Adrenal gland (tissue), 12 donors: ENCODE measurements around the gene ACOT7. TPM values are rescaled to one million over a fixed set of nuclear protein-coding genes. Genes with fewer than 3 reads are reported as not detected.

Source experiments
- DNase-seq, 7 donors: peaks; one replicate each; pipeline ENCODE4 v3.0.0-alpha.2; 2019 to 2020
- H3K27ac ChIP-seq, 5 donors: fragments of 200-600 bp; sonication (generic) in 4 of 5; 1 replicate in 3 of 5; 2 replicates in 2 of 5; pipeline versions ENCODE4 v1.5.1 to v1.8.0; 2016 to 2020; ENCODE audit warnings: mild to moderate bottlenecking in 1 of 5
- H3K27me3 ChIP-seq: fragments of 200-600 bp; 2 replicates; pipeline ENCODE4 v1.8.0; 2021
- H3K36me3 ChIP-seq, 2 donors: fragments of 200-600 bp; replicated peaks in 1 of 2; 1 replicate in 1 of 2; 2 replicates in 1 of 2; pipeline versions ENCODE4 v1.5.1 to v1.8.0; 2018 to 2022
- H3K4me1 ChIP-seq, 2 donors: fragments of 200-600 bp; replicated peaks in 1 of 2; 1 replicate in 1 of 2; 2 replicates in 1 of 2; pipeline versions ENCODE4 v1.5.1 to v1.8.0; 2018 to 2021
- H3K4me3 ChIP-seq, 4 donors: fragments of 200-600 bp; sonication (generic) in 3 of 4; one replicate each; pipeline ENCODE4 v1.5.1; 2016 to 2018
- H3K9me3 ChIP-seq, 3 donors: fragments of 200-600 bp; sonication (generic) in 1 of 3; replicated peaks in 1 of 3; 1 replicate in 2 of 3; 2 replicates in 1 of 3; pipeline versions ENCODE4 v1.5.1 to v1.8.0; 2016 to 2021
- POLR2A ChIP-seq, 2 donors: fragments of 450-650 bp; IDR thresholded peaks; one replicate each; pipeline ENCODE4 v1.6.1; 2017; ENCODE audit warnings: antibody characterized with exemption in 2 of 2, mild to moderate bottlenecking in 2 of 2, moderate library complexity in 1 of 2
- WGBS, 4 donors: extraction: QIAGEN DNeasy Blood & Tissue Kit in 2 of 4; methylation state at CpG; one replicate each; pipeline versions ENCODE4 v1.1.5 to v1.1.7; 2013 to 2017; 5-methylcytosine and 5-hydroxymethylcytosine counted together
- intact Hi-C, 2 donors: fragments of 100-400 bp; cut with DNase I; formaldehyde crosslinking; loops; one replicate each; pipeline versions ENCODE4 v1.14.1 to v1.15.0; 2022 to 2023
- polyA plus RNA-seq, 3 donors: library from polyadenylated mRNA; stranded (reverse); fragments of 200-250 nt in 2 of 3; fragments of 350-450 nt in 1 of 3; fragmentation: Illumina TruSeq in 1 of 3; extraction: RNeasy Lipid Tissue Mini Kit (QIAGEN cat#74804) in 1 of 3; gene quantifications; one replicate each; pipeline ENCODE4 v1.2.3, GENCODE V29; 2013 to 2014
- total RNA-seq, 9 donors: library from RNA; depleted of rRNA in 4 of 9; stranded (reverse); fragments of >200 nt in 4 of 9; fragments of 120-200 nt in 1 of 9; fragmentation: NEBNext Ultra II Directional in 1 of 9; extraction: Animal tissue kit (Norgen Biotek cat#: 25700) in 1 of 9; gene quantifications; one replicate each; pipeline versions ENCODE4 v1.1.0 to v1.2.4, GENCODE V29; 2013 to 2023
- TF ChIP-seq, protein P1 (sequence below), 6 experiments: fragments of 450-650 bp in 4 of 6; fragments of 200-600 bp in 2 of 6; sonication (generic) in 1 of 6; IDR thresholded peaks; 1 replicate in 5 of 6; 2 replicates in 1 of 6; pipeline versions ENCODE4 v1.5.1 to v1.8.0; 2016 to 2021; ENCODE audit warnings: antibody characterized with exemption in 6 of 6, mild to moderate bottlenecking in 2 of 6, moderate library complexity in 1 of 6
- donor health status: healthy with polysubstance abuse.
- donor health status: Bipolar disorder and iron deficiency.
- donor health status: DM: yes; HTN: yes; CAD: no.
- donor health status: DM: no; HTN: no; CAD: no.
- donor health status: DM: no; HTN: no; CAD: no.
- donor health status: DM: yes; HTN: yes; CAD: no.

The ACOT7 gene
- total and polyA plus RNA-seq, 12 donors: 8.4 to 29.4 (median 14.5) TPM

DNA sequence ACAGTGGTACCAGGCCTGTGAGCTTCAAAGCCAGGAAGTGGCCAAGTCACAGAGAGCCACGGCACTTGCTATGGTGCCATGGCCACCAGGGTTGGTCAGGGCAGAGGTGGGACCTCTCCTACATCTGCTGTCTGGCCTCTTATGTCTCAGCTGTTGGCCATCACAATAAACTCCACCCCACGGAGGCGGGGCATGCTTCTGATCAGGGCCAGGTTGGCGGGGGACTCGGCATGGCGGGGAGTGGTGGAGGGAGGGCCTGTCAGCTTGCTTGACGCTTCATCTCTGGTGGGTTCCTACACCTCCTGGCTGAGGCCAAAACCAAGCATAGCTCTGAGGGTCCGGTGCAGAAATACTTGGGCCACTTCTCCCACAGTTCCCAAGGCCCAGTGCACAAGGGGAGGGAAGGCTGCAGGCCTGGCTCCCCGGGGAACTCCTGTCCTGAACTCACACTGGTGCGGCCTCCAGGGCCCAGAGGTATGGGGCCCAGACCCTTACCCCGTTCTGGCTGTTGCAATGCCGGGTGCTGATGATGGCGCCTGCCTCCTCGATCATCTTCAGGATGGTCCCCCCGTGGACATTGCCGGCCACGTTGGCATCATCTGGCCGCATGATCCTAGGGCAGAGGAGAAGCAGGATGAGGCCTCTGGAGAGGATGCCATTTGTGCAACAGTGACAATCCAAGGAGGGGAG, 44.2 kb downstream of the ACOT7 start:
- H3K4me3 ChIP-seq: no peak overlapping the region
- 95 to 100% (median 98%) methylated on average over 1 to 18 of the region's 18 CpGs for WGBS, 4 donors
- intact Hi-C loops: loop anchor here in 1 of 2 donors (5.0 to 10.0 kb wide), 2 partner anchors 58 to 295 kb away; no protein-coding TSS in a partner anchor
- H3K9me3 ChIP-seq: no peaks in the 10 kb centered on the region
- no peaks in the 10 kb centered on the region for H3K36me3 ChIP-seq
- TF ChIP-seq, protein P1, sequence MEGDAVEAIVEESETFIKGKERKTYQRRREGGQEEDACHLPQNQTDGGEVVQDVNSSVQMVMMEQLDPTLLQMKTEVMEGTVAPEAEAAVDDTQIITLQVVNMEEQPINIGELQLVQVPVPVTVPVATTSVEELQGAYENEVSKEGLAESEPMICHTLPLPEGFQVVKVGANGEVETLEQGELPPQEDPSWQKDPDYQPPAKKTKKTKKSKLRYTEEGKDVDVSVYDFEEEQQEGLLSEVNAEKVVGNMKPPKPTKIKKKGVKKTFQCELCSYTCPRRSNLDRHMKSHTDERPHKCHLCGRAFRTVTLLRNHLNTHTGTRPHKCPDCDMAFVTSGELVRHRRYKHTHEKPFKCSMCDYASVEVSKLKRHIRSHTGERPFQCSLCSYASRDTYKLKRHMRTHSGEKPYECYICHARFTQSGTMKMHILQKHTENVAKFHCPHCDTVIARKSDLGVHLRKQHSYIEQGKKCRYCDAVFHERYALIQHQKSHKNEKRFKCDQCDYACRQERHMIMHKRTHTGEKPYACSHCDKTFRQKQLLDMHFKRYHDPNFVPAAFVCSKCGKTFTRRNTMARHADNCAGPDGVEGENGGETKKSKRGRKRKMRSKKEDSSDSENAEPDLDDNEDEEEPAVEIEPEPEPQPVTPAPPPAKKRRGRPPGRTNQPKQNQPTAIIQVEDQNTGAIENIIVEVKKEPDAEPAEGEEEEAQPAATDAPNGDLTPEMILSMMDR (IDR thresholded peaks at IDR 0.05): no peak
- TF ChIP-seq POLR2A (IDR thresholded peaks at IDR 0.05): no peak
- H3K4me1 ChIP-seq: peaks cover 30 to 32% of the 10 kb centered on the region in 2 donors
- H3K27ac ChIP-seq: peak overlapping the region in 1 of 5 donors; percentile 63
- no peaks in the 10 kb centered on the region for H3K27me3 ChIP-seq
- DNase-seq: no peak

DNA sequence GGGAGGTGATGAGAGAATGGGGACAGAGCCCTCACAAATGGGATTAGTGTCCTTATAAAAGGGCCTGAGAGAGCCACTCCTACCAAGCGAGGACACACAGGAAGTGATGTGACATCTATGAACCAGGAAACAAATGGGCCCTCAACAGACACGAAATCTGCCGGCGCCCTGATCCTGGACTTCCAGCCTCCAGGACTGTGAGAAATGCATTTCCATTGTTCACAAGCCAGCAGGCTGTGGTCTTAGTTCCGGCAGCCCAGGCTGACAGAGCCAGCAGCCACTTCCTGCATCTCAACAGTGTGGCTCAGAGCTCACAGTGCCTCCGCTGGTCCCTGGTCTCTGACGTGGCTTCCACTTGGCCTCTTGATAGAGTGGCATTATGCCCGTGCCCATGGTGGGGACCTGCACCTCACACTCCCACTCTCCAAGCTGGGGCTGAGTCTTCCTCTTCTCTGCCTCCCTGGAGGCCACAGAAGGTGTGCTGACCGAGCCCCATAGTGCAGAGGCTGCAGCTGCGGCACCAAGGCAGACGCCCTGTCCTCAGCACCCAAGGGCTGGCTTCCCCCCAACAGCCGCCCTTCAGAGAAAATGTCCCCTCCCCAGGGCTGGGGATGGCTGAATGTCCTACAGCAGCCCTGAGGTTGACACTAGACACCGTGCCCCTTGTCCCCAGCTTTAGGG, 44.9 kb downstream of the ACOT7 start:
- Histone ChIP-seq H3K36me3 (no peaks in the 10 kb centered on the region), H3K9me3 (no peaks in the 10 kb centered on the region), H3K27me3 (no peaks in the 10 kb centered on the region), H3K27ac (peak overlapping the region in 1 of 5 donors; percentile 63), H3K4me3 (no peak overlapping the region), H3K4me1 (peaks cover 22 to 24% of the 10 kb centered on the region in 2 donors)
- intact Hi-C loops: loop anchor here in 1 of 2 donors (5.0 to 10.0 kb wide), 2 partner anchors 59 to 294 kb away; no protein-coding TSS in a partner anchor
- TF ChIP-seq POLR2A (IDR thresholded peaks at IDR 0.05): no peak
- TF ChIP-seq, protein P1 (IDR thresholded peaks at IDR 0.05): no peak
- peak in 4 of 7 donors; percentile 30 to 73 (median 43) for DNase-seq
- whole genome bisulfite sequencing, 4 donors: 55 to 84% (median 78%) methylated on average over 4 to 13 of the region's 13 CpGs

DNA sequence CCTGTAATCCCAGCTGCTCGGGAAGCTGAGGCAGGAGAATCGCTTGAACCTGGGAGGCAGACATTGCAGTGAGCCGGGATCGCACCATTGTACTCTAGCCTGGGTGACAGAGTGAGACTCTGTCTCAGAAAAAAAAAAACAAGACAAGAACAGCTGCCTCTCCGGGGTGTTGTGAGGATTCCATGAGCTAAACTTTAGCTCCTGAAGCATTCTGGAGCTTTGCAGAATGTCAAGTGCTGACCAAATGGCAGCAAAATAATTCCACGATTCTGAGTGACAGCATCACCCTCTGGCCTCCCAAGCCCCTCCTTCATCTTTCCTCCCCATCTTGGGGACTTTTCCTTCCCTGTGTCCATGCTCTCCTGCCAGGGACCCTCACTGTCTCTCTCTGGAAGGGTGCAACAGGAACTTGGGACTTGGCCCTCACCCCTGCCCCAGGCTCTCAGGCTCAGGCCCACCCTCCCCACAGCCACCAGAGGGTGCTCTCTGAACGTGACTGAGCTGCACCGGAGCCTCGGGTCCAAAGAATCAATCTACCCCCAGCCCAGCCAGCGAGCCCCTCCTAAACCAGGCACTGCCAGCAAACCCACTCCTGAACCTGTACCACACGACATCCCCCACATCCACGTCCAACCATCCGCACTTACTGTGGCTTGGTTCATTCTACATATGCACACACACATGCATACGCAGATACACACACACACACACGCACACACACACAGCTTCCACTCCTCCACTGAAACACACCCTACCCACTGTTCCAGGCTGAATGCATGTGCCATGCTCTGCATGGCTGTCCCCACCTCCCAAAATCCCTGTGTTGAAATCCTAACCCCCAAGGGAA, 45.7 kb downstream of the ACOT7 start:
- Histone ChIP-seq H3K4me3 (no peak overlapping the region), H3K36me3 (no peaks in the 10 kb centered on the region), H3K27ac (peak overlapping the region in 1 of 5 donors; percentile 63), H3K9me3 (no peaks in the 10 kb centered on the region), H3K27me3 (no peaks in the 10 kb centered on the region), H3K4me1 (peaks cover 14 to 16% of the 10 kb centered on the region in 2 donors)
- intact Hi-C loops: loop anchor here (2.0 to 10.0 kb wide), 3 partner anchors 59 to 293 kb away; no protein-coding TSS in a partner anchor
- no peak for TF ChIP-seq POLR2A (IDR thresholded peaks at IDR 0.05)
- TF ChIP-seq, protein P1 (IDR thresholded peaks at IDR 0.05): peak; percentile 45 to 87 (median 71)
- WGBS, 4 donors: 65 to 69% (median 67%) methylated on average over 15 of the region's 15 CpGs
- DNase-seq: peak in 6 of 7 donors; percentile 49 to 69 (median 58)
